ENCODE results near the gene HRCT1. TPM values are rescaled to one million over a fixed set of nuclear protein-coding genes. Genes with fewer than 3 reads are reported as not detected.

Gene HRCT1
- total and polyA plus RNA-seq, 12 donors = 0.35 to 5.9 (median 1.7) TPM; not detected in 3

GRCh38 chr9:35869621-35870216 is 36.3 kb upstream of the HRCT1 start:
- no peaks in the 10 kb centered on the region for H3K9me3 ChIP-seq (replicated peaks in 1 of 3)
- H3K4me1 ChIP-seq (replicated peaks in 1 of 2) = no peaks in the 10 kb centered on the region
- no peak overlapping the region for H3K4me3 ChIP-seq
- TF ChIP-seq POLR2A (IDR thresholded peaks at IDR 0.05) = no peak
- TF ChIP-seq, protein P1, sequence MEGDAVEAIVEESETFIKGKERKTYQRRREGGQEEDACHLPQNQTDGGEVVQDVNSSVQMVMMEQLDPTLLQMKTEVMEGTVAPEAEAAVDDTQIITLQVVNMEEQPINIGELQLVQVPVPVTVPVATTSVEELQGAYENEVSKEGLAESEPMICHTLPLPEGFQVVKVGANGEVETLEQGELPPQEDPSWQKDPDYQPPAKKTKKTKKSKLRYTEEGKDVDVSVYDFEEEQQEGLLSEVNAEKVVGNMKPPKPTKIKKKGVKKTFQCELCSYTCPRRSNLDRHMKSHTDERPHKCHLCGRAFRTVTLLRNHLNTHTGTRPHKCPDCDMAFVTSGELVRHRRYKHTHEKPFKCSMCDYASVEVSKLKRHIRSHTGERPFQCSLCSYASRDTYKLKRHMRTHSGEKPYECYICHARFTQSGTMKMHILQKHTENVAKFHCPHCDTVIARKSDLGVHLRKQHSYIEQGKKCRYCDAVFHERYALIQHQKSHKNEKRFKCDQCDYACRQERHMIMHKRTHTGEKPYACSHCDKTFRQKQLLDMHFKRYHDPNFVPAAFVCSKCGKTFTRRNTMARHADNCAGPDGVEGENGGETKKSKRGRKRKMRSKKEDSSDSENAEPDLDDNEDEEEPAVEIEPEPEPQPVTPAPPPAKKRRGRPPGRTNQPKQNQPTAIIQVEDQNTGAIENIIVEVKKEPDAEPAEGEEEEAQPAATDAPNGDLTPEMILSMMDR (IDR thresholded peaks at IDR 0.05) = no peak
- peaks cover 10% of the 10 kb centered on the region for H3K27me3 ChIP-seq
- WGBS, 4 donors = 84 to 97% (median 89%) methylated on average over 9 to 19 of the region's 19 CpGs
- intact Hi-C loops (cut with DNase I) = no loop called here
- H3K36me3 ChIP-seq (replicated peaks in 1 of 2) = no peaks in the 10 kb centered on the region
- peak in 1 of 7 donors; percentile 51 for DNase-seq
- H3K27ac ChIP-seq = no peak overlapping the region

DNA sequence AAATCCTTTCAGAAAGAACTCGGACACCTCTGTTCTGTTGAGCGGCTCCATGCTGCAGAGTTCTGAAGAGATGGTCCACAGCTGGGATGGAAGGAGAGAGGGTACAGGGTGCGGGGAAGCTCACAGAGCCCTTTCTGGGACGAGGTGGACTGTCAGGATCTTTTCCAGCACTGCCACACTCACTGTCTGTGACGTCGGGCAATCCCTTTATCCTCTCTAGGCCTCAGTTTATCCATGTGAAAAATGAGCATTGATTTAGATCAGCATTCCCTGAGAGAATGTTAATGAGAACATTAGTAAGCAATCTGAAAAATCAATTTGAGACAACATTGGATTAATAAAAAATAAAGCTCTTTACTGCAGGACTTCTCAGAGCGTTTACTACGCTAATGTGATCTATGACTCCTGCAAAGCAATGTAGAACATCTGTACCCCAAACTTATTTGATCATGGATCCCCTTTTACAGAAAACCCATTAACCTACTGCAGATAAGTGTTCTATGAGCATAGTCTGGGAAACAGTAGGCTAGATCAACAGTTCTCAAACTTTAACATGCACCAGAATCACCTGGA is 35.6 kb upstream of the HRCT1 start, which contains the start of gene OR13J1:
Gene OR13J1 (minus strand): TSS at position 51 of the 573 bp plus-strand sequence. CDS start 0 bp downstream, at position 51.
- Histone ChIP-seq H3K4me1 (replicated peaks in 1 of 2) (no peaks in the 10 kb centered on the region), H3K4me3 (no peak within 1 kb of the TSS), H3K27me3 (peaks cover 6% of the 10 kb centered on the region), H3K9me3 (replicated peaks in 1 of 3) (no peaks in the 10 kb centered on the region), H3K27ac (no peak within 1 kb of the TSS), H3K36me3 (replicated peaks in 1 of 2) (no peaks in the 10 kb centered on the region)
- intact Hi-C loops (cut with DNase I) = no loop called here
- DNase-seq = no peak
- 80 to 89% (median 89%) methylated on average over 8 of the region's 8 CpGs for WGBS, 4 donors
- TF ChIP-seq POLR2A (IDR thresholded peaks at IDR 0.05) = no peak
- TF ChIP-seq, protein P1 (IDR thresholded peaks at IDR 0.05) = no peak

DNA sequence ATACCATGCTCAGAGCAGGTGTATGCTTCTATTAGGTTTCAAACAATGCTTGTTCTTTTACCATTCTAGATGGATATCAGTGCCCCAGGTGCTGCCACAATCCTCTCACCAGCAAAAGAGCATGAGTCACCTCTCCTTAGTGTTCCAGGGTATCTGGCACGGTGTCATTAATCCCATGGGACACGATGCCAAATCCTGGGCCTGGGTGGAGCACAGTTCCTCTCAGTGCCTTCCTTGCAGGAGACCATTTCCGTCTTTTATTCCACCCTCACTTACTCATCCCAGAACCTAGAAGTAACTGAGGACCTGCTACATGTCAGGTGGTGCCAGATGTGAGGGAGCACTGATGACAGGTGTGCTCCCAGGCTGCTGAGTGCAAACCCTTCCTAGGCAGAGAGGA is 34.5 kb upstream of the HRCT1 start:
- H3K27me3 ChIP-seq = peaks cover 4% of the 10 kb centered on the region
- 34 to 66% (median 58%) methylated on average over 3 of the region's 3 CpGs for WGBS, 4 donors
- intact Hi-C loops (cut with DNase I) = no loop called here
- no peaks in the 10 kb centered on the region for H3K4me1 ChIP-seq (replicated peaks in 1 of 2)
- H3K9me3 ChIP-seq (replicated peaks in 1 of 3) = no peaks in the 10 kb centered on the region
- H3K27ac ChIP-seq = no peak overlapping the region
- no peak overlapping the region for H3K4me3 ChIP-seq
- TF ChIP-seq POLR2A (IDR thresholded peaks at IDR 0.05) = no peak
- TF ChIP-seq, protein P1 (IDR thresholded peaks at IDR 0.05) = no peak
- no peaks in the 10 kb centered on the region for H3K36me3 ChIP-seq (replicated peaks in 1 of 2)
- DNase-seq = peak in 2 of 7 donors; percentile 41 to 47

DNA sequence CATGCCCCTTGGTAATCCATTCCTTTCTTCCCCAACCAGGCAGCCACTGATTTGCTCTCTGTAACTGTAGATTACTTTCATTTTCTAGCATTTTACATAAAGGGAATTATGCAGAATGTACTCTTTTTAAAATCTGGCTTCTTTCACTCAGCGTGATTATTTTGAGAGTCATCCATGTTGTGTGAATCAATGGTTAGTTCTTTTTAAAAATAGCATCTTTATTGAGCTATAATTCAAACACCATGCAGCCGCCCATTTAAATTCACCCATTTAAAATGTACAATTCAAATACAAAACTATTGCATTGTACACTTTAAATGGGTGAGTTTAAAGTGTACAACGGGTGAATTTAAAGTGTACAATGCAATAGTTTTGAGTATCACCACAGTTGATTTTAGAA is 33.5 kb upstream of the HRCT1 start:
- peaks cover 4% of the 10 kb centered on the region for H3K27me3 ChIP-seq
- H3K9me3 ChIP-seq (replicated peaks in 1 of 3) = peaks cover 0 to 6% (median 0%) of the 10 kb centered on the region in 3 donors
- H3K36me3 ChIP-seq (replicated peaks in 1 of 2) = no peaks in the 10 kb centered on the region
- 69 to 80% (median 74%) methylated on average over 3 of the region's 3 CpGs for WGBS, 4 donors
- no peak overlapping the region for H3K4me3 ChIP-seq
- intact Hi-C loops (cut with DNase I) = no loop called here
- no peak for DNase-seq
- no peak for TF ChIP-seq POLR2A (IDR thresholded peaks at IDR 0.05)
- TF ChIP-seq, protein P1 (IDR thresholded peaks at IDR 0.05) = no peak
- H3K4me1 ChIP-seq (replicated peaks in 1 of 2) = no peaks in the 10 kb centered on the region
- H3K27ac ChIP-seq = no peak overlapping the region

Data from adrenal gland (tissue), 12 donors.